ENCODE measurements around the gene RAG1. TPM values are rescaled to one million over a fixed set of nuclear protein-coding genes. Genes with fewer than 3 reads are reported as not detected.

Gene RAG1
- polyA plus RNA-seq, 2 of the 4 experiments (the other 2 are of a cell fraction) = 0.18 to 0.43 TPM

GRCh38 chr11:36617543-36618362, 49.9 kb downstream of the RAG1 start:
- WGBS (ENCODE audit: missing lambda C conversion rate) = 67% methylated on average over 6 of the region's 6 CpGs
- no peak overlapping the region for H3K4me2 ChIP-seq
- FAIRE-seq (no peak), DNase-seq (ENCODE audit: low read depth in 1 of 2, low spot score in 1 of 2) (no peak), ATAC-seq (no peak)
- no peak overlapping the region for H3K27ac ChIP-seq
- POLR2A ChIA-PET = no interaction called here
- H3K4me3 ChIP-seq = no peak overlapping the region
- CTCF ChIA-PET = interaction anchor here (1.0 kb wide), 2 partner anchors 35 to 129 kb away, joined by 3 read pairs; no protein-coding TSS in a partner anchor
- TF ChIP-seq ZFP36 (IDR thresholded peaks at IDR 0.05; ENCODE audit: borderline replicate concordance, partially characterized antibody) (no peak), ESRRA (IDR thresholded peaks at IDR 0.05; ENCODE audit: borderline replicate concordance, low read length) (no peak), NR3C1 (IDR thresholded peaks at IDR 0.05) (no peak), HEYL (CRISPR knock-in tag; IDR thresholded peaks at IDR 0.05) (no peak), EHMT2 (IDR thresholded peaks at IDR 0.05; ENCODE audit: low read depth) (no peak), HOXA7 (CRISPR knock-in tag; IDR thresholded peaks at IDR 0.05) (no peak), CBX2 (IDR thresholded peaks at IDR 0.05; ENCODE audit: borderline replicate concordance, low read depth) (no peak), CHD2 (IDR thresholded peaks at IDR 0.05; ENCODE audit: low read length, partially characterized antibody) (no peak), SMC3 (IDR thresholded peaks at IDR 0.05) (no peak), ZSCAN20 (CRISPR knock-in tag; IDR thresholded peaks at IDR 0.05) (no peak), MAFK (IDR thresholded peaks at IDR 0.05; ENCODE audit: partially characterized antibody) (no peak), KDM1A (IDR thresholded peaks at IDR 0.05; ENCODE audit: low read depth) (no peak), CEBPB (IDR thresholded peaks at IDR 0.05) (no peak), ZC3H11A (IDR thresholded peaks at IDR 0.05) (no peak), POLR2A (IDR thresholded peaks at IDR 0.05; ENCODE audit: low read length) (no peak)
- no peaks in the 10 kb centered on the region for H3K9me3 ChIP-seq
- H3K4me1 ChIP-seq = no peaks in the 10 kb centered on the region

- Histone ChIP-seq H3K4me3 (no peak overlapping the region), H3K4me2 (no peak overlapping the region), H3K4me1 (no peaks in the 10 kb centered on the region), H3K9me3 (no peaks in the 10 kb centered on the region), H3K27ac (no peak overlapping the region)
- no peak for DNase-seq (ENCODE audit: low read depth in 1 of 2, low spot score in 1 of 2)
- no peak for ATAC-seq
- ChIA-PET POLR2A (no interaction called here), CTCF (interaction anchor here (1.0 to 2.2 kb wide), 4 partner anchors 34 to 128 kb away, joined by 3 to 8 read pairs (median 4); no protein-coding TSS in a partner anchor)
- FAIRE-seq = no peak
- 45% methylated on average over 3 of the region's 3 CpGs for WGBS (ENCODE audit: missing lambda C conversion rate)
- TF ChIP-seq RNF2 (IDR thresholded peaks at IDR 0.05; ENCODE audit: borderline replicate concordance, low read depth) (no peak), HES2 (IDR thresholded peaks at IDR 0.05) (no peak), EHMT2 (IDR thresholded peaks at IDR 0.05; ENCODE audit: low read depth) (no peak), EHF (CRISPR knock-in tag; IDR thresholded peaks at IDR 0.05) (no peak)
Measured at GRCh38 chr11:36618363-36619047, 50.7 kb downstream of the RAG1 start.

- no peaks in the 10 kb centered on the region for H3K9me3 ChIP-seq
- ATAC-seq = no peak
- DNase-seq (ENCODE audit: low read depth in 1 of 2, low spot score in 1 of 2) = no peak
- WGBS (ENCODE audit: missing lambda C conversion rate) = 72% methylated on average over 5 of the region's 5 CpGs
- POLR2A ChIA-PET = no interaction called here
- CTCF ChIA-PET = interaction anchor here (1.3 to 2.2 kb wide), 2 partner anchors 55 to 111 kb away, joined by 4 to 8 read pairs; no protein-coding TSS in a partner anchor
- no peaks in the 10 kb centered on the region for H3K4me1 ChIP-seq
- no peak overlapping the region for H3K4me3 ChIP-seq
- H3K4me2 ChIP-seq = no peak overlapping the region
- no peak overlapping the region for H3K27ac ChIP-seq
- no peak for FAIRE-seq
- TF ChIP-seq JUNB (IDR thresholded peaks at IDR 0.05) (no peak), TP53 (CRISPR knock-in tag; IDR thresholded peaks at IDR 0.05) (no peak), RFX5 (IDR thresholded peaks at IDR 0.05) (no peak)
Measured at GRCh38 chr11:36619502-36619901, 51.7 kb downstream of the RAG1 start.

GRCh38 chr11:36620246-36620645, 52.4 kb downstream of the RAG1 start:
- ChIA-PET POLR2A (no interaction called here), CTCF (interaction anchor here (0.9 to 2.2 kb wide), 2 partner anchors 11 to 55 kb away, joined by 4 to 8 read pairs; no protein-coding TSS in a partner anchor)
- no peak for TF ChIP-seq CHD2 (IDR thresholded peaks at IDR 0.05; ENCODE audit: low read length, partially characterized antibody)
- no peak overlapping the region for H3K27ac ChIP-seq
- no peak for ATAC-seq
- no peak for DNase-seq (ENCODE audit: low read depth in 1 of 2, low spot score in 1 of 2)
- FAIRE-seq = no peak
- H3K4me2 ChIP-seq = no peak overlapping the region
- H3K4me3 ChIP-seq = no peak overlapping the region
- no peaks in the 10 kb centered on the region for H3K9me3 ChIP-seq
- no peaks in the 10 kb centered on the region for H3K4me1 ChIP-seq
